ENCODE measurements around the gene ZNF280D.
"Not testable (repeated sequence)": the region's sequence is repeated elsewhere in the genome, so short reads cannot be mapped to it uniquely, and the experiment has no call there.

The ZNF280D gene

DNA sequence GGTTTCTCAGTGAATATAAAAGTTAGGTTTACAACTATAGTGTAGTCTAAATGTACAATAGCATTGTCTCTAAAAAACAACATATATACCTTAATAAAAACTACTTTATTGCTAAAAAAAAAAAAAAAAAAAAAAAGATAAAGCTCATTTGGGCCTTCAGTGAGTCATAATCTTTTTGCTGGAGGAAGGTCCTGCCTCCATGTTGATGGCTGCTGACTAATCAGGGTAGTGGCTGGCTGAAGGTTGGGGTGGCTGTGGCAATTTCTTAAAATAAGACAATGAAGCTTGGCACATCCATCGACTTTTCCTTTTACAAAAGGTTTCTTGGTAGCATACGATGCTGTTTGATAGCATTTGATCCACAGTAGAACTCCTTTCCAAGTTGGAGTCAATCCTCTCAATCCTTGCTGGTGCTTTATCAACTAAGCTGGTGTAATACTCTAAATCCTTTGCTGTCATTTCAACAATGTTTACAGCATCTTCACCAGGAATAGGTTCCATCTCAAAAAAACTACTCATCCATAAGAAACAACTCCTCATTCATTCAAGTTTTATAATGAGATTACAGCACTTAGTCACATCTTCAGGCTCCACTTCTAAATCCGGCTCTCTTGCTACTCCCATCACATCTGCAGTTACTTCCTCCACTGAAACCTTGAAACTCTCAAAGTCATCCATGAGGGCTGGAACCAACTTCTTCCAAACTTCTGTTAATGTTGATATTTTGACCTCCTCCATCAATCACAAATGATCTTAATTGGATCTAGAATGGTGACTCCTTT is 13.3 kb downstream of the ZNF280D start:
- Histone ChIP-seq H4K20me1 (no peaks in the 10 kb centered on the region), H3K27ac (no peak overlapping the region), H3K36me3 (no peaks in the 10 kb centered on the region), H3K27me3 (no peaks in the 10 kb centered on the region), H3K4me3 (no peak overlapping the region), H3K4me2 (no peak overlapping the region), H3K9ac (no peak overlapping the region), H3K9me3 (no peaks in the 10 kb centered on the region), H3K4me1 (no peaks in the 10 kb centered on the region)
- no peak for TF ChIP-seq Cebpa-rat (IDR thresholded peaks at IDR 0.05)

- Histone ChIP-seq H3K4me2 (no peak overlapping the region), H3K9ac (no peak overlapping the region), H3K4me3 (no peak overlapping the region), H3K36me3 (no peaks in the 10 kb centered on the region), H3K27ac (no peak overlapping the region), H4K20me1 (no peaks in the 10 kb centered on the region), H3K4me1 (no peaks in the 10 kb centered on the region), H3K27me3 (no peaks in the 10 kb centered on the region), H3K9me3 (no peaks in the 10 kb centered on the region)
- TF ChIP-seq Cebpa-rat (IDR thresholded peaks at IDR 0.05) = no peak
Measured at GRCh38 chr15:56719021-56719612, 14.2 kb downstream of the ZNF280D start.

- no peak overlapping the region for H3K4me2 ChIP-seq
- H3K9ac ChIP-seq = no peak overlapping the region
- H3K9me3 ChIP-seq = no peaks in the 10 kb centered on the region
- H4K20me1 ChIP-seq = no peaks in the 10 kb centered on the region
- no peaks in the 10 kb centered on the region for H3K4me1 ChIP-seq
- no peak overlapping the region for H3K4me3 ChIP-seq
- no peak for TF ChIP-seq Cebpa-rat (IDR thresholded peaks at IDR 0.05)
- H3K27ac ChIP-seq = no peak overlapping the region
- no peaks in the 10 kb centered on the region for H3K36me3 ChIP-seq
- no peaks in the 10 kb centered on the region for H3K27me3 ChIP-seq
Measured at GRCh38 chr15:56718560-56718959, 14.7 kb downstream of the ZNF280D start.

- H3K9me3 ChIP-seq = no peaks in the 10 kb centered on the region
- no peaks in the 10 kb centered on the region for H4K20me1 ChIP-seq
- H3K4me1 ChIP-seq = no peaks in the 10 kb centered on the region
- TF ChIP-seq Cebpa-rat (IDR thresholded peaks at IDR 0.05) = no peak
- H3K27ac ChIP-seq = no peak overlapping the region
- no peak overlapping the region for H3K9ac ChIP-seq
- H3K27me3 ChIP-seq = no peaks in the 10 kb centered on the region
- no peaks in the 10 kb centered on the region for H3K36me3 ChIP-seq
- H3K4me2 ChIP-seq = no peak overlapping the region
- no peak overlapping the region for H3K4me3 ChIP-seq
Measured at GRCh38 chr15:56716334-56716733, 17.0 kb downstream of the ZNF280D start.

- Histone ChIP-seq H3K9me3 (peaks cover under 1% of the 10 kb centered on the region), H3K27me3 (no peaks in the 10 kb centered on the region), H3K27ac (no peak overlapping the region), H3K36me3 (no peaks in the 10 kb centered on the region), H3K9ac (no peak overlapping the region), H3K4me2 (no peak overlapping the region), H3K4me3 (no peak overlapping the region), H3K4me1 (no peaks in the 10 kb centered on the region), H4K20me1 (no peaks in the 10 kb centered on the region)
- no peak for TF ChIP-seq Cebpa-rat (IDR thresholded peaks at IDR 0.05)
Measured at GRCh38 chr15:56715220-56715619, 18.1 kb downstream of the ZNF280D start.

DNA sequence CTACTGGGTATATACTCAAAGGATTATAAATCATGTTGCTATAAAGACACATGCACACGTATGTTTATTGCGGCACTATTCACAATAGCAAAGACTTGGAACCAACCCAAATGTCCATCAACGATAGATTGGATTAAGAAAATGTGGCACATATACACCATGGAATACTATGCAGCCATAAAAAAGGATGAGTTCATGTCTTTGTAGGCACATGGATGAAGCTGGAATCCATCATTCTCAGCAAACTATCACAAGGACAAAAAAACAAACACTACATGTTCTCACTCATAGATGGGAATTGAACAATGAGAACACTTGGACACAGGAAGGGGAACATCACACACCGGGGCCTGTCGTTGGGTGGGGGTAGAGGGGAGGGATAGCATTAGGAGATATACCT is 23.8 kb downstream of the ZNF280D start:
- H4K20me1 ChIP-seq, H3K4me2 ChIP-seq, H3K27ac ChIP-seq, H3K36me3 ChIP-seq, H3K9me3 ChIP-seq, H3K9ac ChIP-seq, H3K4me1 ChIP-seq, H3K4me3 ChIP-seq, H3K27me3 ChIP-seq: not testable (repeated sequence)

- Histone ChIP-seq H3K4me2 (no peak overlapping the region), H3K36me3 (peaks cover 31% of the 10 kb centered on the region), H3K27ac (no peak overlapping the region), H4K20me1 (no peaks in the 10 kb centered on the region), H3K9ac (no peak overlapping the region), H3K4me1 (no peaks in the 10 kb centered on the region), H3K4me3 (no peak overlapping the region), H3K9me3 (no peaks in the 10 kb centered on the region), H3K27me3 (no peaks in the 10 kb centered on the region)
- no peak for TF ChIP-seq Cebpa-rat (IDR thresholded peaks at IDR 0.05)
Measured at GRCh38 chr15:56699743-56700142, 33.6 kb downstream of the ZNF280D start.

DNA sequence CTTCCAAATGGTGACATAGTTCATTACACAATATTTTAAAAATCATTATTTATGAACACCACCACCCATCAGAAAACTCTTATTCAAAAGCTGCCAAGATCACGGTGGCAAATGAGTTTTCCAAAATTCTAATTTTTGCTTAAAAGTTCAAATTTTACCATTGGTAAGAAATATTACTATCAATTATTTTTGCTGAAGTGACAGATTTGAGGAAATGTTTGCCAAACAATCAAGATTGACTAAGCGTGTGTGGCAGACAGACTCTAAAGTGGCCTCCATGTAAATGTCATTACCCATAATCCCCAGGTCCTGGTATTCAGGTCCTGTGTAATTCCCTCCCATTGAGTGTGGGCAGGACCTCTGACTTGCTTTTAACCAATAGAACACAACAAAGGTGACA is 35.0 kb downstream of the ZNF280D start:
- Histone ChIP-seq H3K36me3 (peaks cover 22% of the 10 kb centered on the region), H3K9ac (no peak overlapping the region), H3K27me3 (no peaks in the 10 kb centered on the region), H4K20me1 (no peaks in the 10 kb centered on the region), H3K4me1 (no peaks in the 10 kb centered on the region), H3K27ac (no peak overlapping the region), H3K4me2 (no peak overlapping the region), H3K4me3 (no peak overlapping the region), H3K9me3 (no peaks in the 10 kb centered on the region)
- TF ChIP-seq Cebpa-rat (IDR thresholded peaks at IDR 0.05) = no peak

- no peaks in the 10 kb centered on the region for H4K20me1 ChIP-seq
- no peak overlapping the region for H3K4me3 ChIP-seq
- H3K27ac ChIP-seq = no peak overlapping the region
- H3K4me2 ChIP-seq = no peak overlapping the region
- TF ChIP-seq Cebpa-rat (IDR thresholded peaks at IDR 0.05) = no peak
- no peak overlapping the region for H3K9ac ChIP-seq
- H3K9me3 ChIP-seq = no peaks in the 10 kb centered on the region
- H3K27me3 ChIP-seq = no peaks in the 10 kb centered on the region
- H3K36me3 ChIP-seq = peaks cover 5% of the 10 kb centered on the region
- H3K4me1 ChIP-seq = no peaks in the 10 kb centered on the region
Measured at GRCh38 chr15:56693761-56694160, 39.5 kb downstream of the ZNF280D start.

GRCh38 chr15:56690733-56691132 is 42.6 kb downstream of the ZNF280D start:
- no peak for TF ChIP-seq Cebpa-rat (IDR thresholded peaks at IDR 0.05)
- H3K4me1 ChIP-seq = no peaks in the 10 kb centered on the region
- no peak overlapping the region for H3K27ac ChIP-seq
- no peaks in the 10 kb centered on the region for H3K9me3 ChIP-seq
- no peaks in the 10 kb centered on the region for H4K20me1 ChIP-seq
- H3K27me3 ChIP-seq = no peaks in the 10 kb centered on the region
- H3K9ac ChIP-seq = no peak overlapping the region
- no peaks in the 10 kb centered on the region for H3K36me3 ChIP-seq
- no peak overlapping the region for H3K4me3 ChIP-seq
- no peak overlapping the region for H3K4me2 ChIP-seq

Data from BLaER1 (cell line).